Astrocyte (in vitro differentiated cells and primary cell): Measurements from ENCODE around the gene CDK5R1. TPM values are rescaled to one million over a fixed set of nuclear protein-coding genes. Genes with fewer than 3 reads are reported as not detected.

Experiments
- DNase-seq: peaks from one replicate; pipeline ENCODE4 v3.0.0-alpha.2; 2010; ENCODE audit warnings: low read depth
- FAIRE-seq: peaks from 2 replicates; lab custom pipeline; 2011; peaks lifted over from hg19 to GRCh38; lab: Jason Lieb, UNC
- H2AFZ ChIP-seq: 2 replicates; pipeline ENCODE4 v1.6.0; 2012; ENCODE audit warnings: low read depth, low read length, inconsistent platforms
- H3K27ac ChIP-seq: 2 replicates; pipeline ENCODE4 v1.5.1; 2011; ENCODE audit warnings: low read depth, low read length, inconsistent platforms
- H3K27me3 ChIP-seq: 2 replicates; pipeline ENCODE4 v1.6.0; 2011; ENCODE audit warnings: low read length, inconsistent platforms; ENCODE audit not compliant: insufficient read depth
- H3K36me3 ChIP-seq: 2 replicates; pipeline ENCODE4 v1.5.1; 2011; ENCODE audit warnings: low read length, inconsistent platforms; ENCODE audit not compliant: insufficient read depth
- H3K4me1 ChIP-seq: 2 replicates; pipeline ENCODE4 v1.5.1; 2011; ENCODE audit warnings: low read length, inconsistent platforms; ENCODE audit not compliant: insufficient read depth
- H3K4me2 ChIP-seq: 2 replicates; pipeline ENCODE4 v1.6.0; 2012; ENCODE audit warnings: low read length, inconsistent platforms
- H3K4me3 ChIP-seq: 2 replicates; pipeline ENCODE4 v1.5.1; 2011; ENCODE audit warnings: low read depth, mild to moderate bottlenecking, low read length, inconsistent platforms; ENCODE audit not compliant: insufficient read depth
- H3K79me2 ChIP-seq: 2 replicates; pipeline ENCODE4 v1.6.0; 2012; ENCODE audit warnings: mild to moderate bottlenecking, low read length, inconsistent platforms; ENCODE audit not compliant: insufficient read depth
- H3K9ac ChIP-seq: 2 replicates; pipeline ENCODE4 v1.6.0; 2012; ENCODE audit warnings: mild to moderate bottlenecking, low read length, inconsistent platforms
- H3K9me3 ChIP-seq: 2 replicates; pipeline ENCODE4 v1.5.1; 2012; ENCODE audit warnings: low read depth, mild to moderate bottlenecking, low read length, inconsistent platforms; ENCODE audit not compliant: insufficient read depth
- H4K20me1 ChIP-seq: 2 replicates; pipeline ENCODE4 v1.6.0; 2012; ENCODE audit warnings: low read length, inconsistent platforms; ENCODE audit not compliant: insufficient read depth
- H3K27ac Mint-ChIP-seq: one replicate; pipeline ENCODE4 v1.8.0; 2021; ENCODE audit warnings: mild to moderate bottlenecking, mixed read lengths; ENCODE audit not compliant: unreplicated experiment
- H3K27me3 Mint-ChIP-seq: one replicate; pipeline ENCODE4 v1.8.0; 2021; ENCODE audit warnings: low read depth, mixed read lengths; ENCODE audit not compliant: unreplicated experiment
- H3K36me3 Mint-ChIP-seq: one replicate; pipeline ENCODE4 v1.8.0; 2021; ENCODE audit warnings: low read depth, mixed read lengths; ENCODE audit not compliant: unreplicated experiment
- H3K4me1 Mint-ChIP-seq: one replicate; pipeline ENCODE4 v1.8.0; 2021; ENCODE audit warnings: low read depth, mixed read lengths; ENCODE audit not compliant: unreplicated experiment
- H3K4me3 Mint-ChIP-seq: one replicate; pipeline ENCODE4 v1.8.0; 2021; ENCODE audit warnings: mild to moderate bottlenecking, moderate library complexity, mixed read lengths; ENCODE audit not compliant: unreplicated experiment
- H3K9me3 Mint-ChIP-seq: one replicate; pipeline ENCODE4 v1.8.0; 2021; ENCODE audit warnings: mild to moderate bottlenecking, mixed read lengths; ENCODE audit not compliant: unreplicated experiment
- CTCF ChIP-seq: IDR thresholded peaks from 2 replicates; pipeline ENCODE4 v1.5.1; 2011; ENCODE audit warnings: low read depth, mild to moderate bottlenecking, inconsistent platforms, low read length, moderate library complexity; ENCODE audit not compliant: insufficient read depth
- EZH2 ChIP-seq: IDR thresholded peaks from 2 replicates; pipeline ENCODE4 v1.6.1; 2012; ENCODE audit warnings: mild to moderate bottlenecking, low read length, inconsistent platforms; ENCODE audit not compliant: insufficient read depth
- total RNA-seq: library from RNA; stranded (reverse); gene quantifications from 2 replicates; pipeline ENCODE4 v1.2.1, GENCODE V29; 2021

CDK5R1 gene
- total RNA-seq, 1 donor from 2014 or later, result 7.6 TPM

- peaks cover 18% of the 10 kb centered on the region for H3K4me1 Mint-ChIP-seq
- H3K4me3 Mint-ChIP-seq, result no peak overlapping the region
- no peak overlapping the region for H3K4me3 ChIP-seq
- no peaks in the 10 kb centered on the region for H3K27me3 ChIP-seq
- H3K4me1 ChIP-seq, result peaks cover 9% of the 10 kb centered on the region
- H3K36me3 ChIP-seq, result no peaks in the 10 kb centered on the region
- H3K79me2 ChIP-seq, result no peaks in the 10 kb centered on the region
- no peak overlapping the region for H2AFZ ChIP-seq
- TF ChIP-seq EZH2, result no peak
- no peak for TF ChIP-seq CTCF
- no peaks in the 10 kb centered on the region for H3K27me3 Mint-ChIP-seq
- no peak overlapping the region for H3K27ac ChIP-seq
- H3K9ac ChIP-seq, result no peak overlapping the region
- FAIRE-seq, result no peak
- H3K9me3 Mint-ChIP-seq, result no peaks in the 10 kb centered on the region
- no peak overlapping the region for H3K27ac Mint-ChIP-seq
- no peaks in the 10 kb centered on the region for H3K9me3 ChIP-seq
- H3K36me3 Mint-ChIP-seq, result no peaks in the 10 kb centered on the region
- no peak for DNase-seq
- no peak overlapping the region for H3K4me2 ChIP-seq
- no peaks in the 10 kb centered on the region for H4K20me1 ChIP-seq
These were observed 22.1 kb downstream of the CDK5R1 start for GRCh38 chr17:32508926-32509325.

- no peaks in the 10 kb centered on the region for H3K4me1 ChIP-seq
- no peaks in the 10 kb centered on the region for H3K27me3 Mint-ChIP-seq
- no peak overlapping the region for H3K4me3 Mint-ChIP-seq
- H3K27me3 ChIP-seq, result no peaks in the 10 kb centered on the region
- DNase-seq (no peak), FAIRE-seq (no peak)
- no peaks in the 10 kb centered on the region for H4K20me1 ChIP-seq
- no peaks in the 10 kb centered on the region for H3K9me3 ChIP-seq
- no peaks in the 10 kb centered on the region for H3K36me3 ChIP-seq
- H3K4me3 ChIP-seq, result no peak overlapping the region
- H3K4me1 Mint-ChIP-seq, result peaks cover 15% of the 10 kb centered on the region
- no peak overlapping the region for H3K27ac ChIP-seq
- H3K36me3 Mint-ChIP-seq, result no peaks in the 10 kb centered on the region
- TF ChIP-seq CTCF (no peak), EZH2 (no peak)
- H3K79me2 ChIP-seq, result no peaks in the 10 kb centered on the region
- no peaks in the 10 kb centered on the region for H3K9me3 Mint-ChIP-seq
- H3K9ac ChIP-seq, result no peak overlapping the region
- no peak overlapping the region for H2AFZ ChIP-seq
- H3K4me2 ChIP-seq, result no peak overlapping the region
- H3K27ac Mint-ChIP-seq, result no peak overlapping the region
These were observed 23.7 kb downstream of the CDK5R1 start for GRCh38 chr17:32510466-32510865.

DNA sequence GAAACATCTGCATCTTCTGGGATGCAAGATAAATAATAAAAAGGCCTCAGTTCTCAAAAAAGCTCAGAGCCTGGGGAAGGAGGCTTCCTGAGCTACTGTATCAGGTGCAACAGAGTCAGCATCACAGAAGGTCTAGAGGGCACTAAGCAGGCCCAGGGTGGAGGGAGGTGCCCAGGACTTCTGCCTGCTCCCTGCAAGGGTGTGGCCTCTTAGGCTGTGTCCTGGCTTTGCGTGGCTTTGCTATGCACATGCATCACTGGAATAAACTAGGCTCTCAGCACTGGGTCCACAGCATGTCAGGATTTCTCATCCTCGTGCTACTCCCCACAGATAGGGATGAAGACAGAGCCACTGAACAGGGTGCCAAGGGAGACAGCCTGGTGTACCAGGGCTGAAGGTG is 25.5 kb downstream of the CDK5R1 start:
- Mint-ChIP-seq H3K27ac (no peak overlapping the region), H3K27me3 (no peaks in the 10 kb centered on the region), H3K36me3 (peaks cover 3% of the 10 kb centered on the region), H3K4me1 (peaks cover 29% of the 10 kb centered on the region), H3K9me3 (no peaks in the 10 kb centered on the region), H3K4me3 (no peak overlapping the region)
- no peak overlapping the region for H3K4me2 ChIP-seq
- no peaks in the 10 kb centered on the region for H3K79me2 ChIP-seq
- no peaks in the 10 kb centered on the region for H3K36me3 ChIP-seq
- no peaks in the 10 kb centered on the region for H3K27me3 ChIP-seq
- H3K27ac ChIP-seq, result no peak overlapping the region
- H3K9ac ChIP-seq, result no peak overlapping the region
- TF ChIP-seq CTCF (no peak), EZH2 (no peak)
- no peaks in the 10 kb centered on the region for H4K20me1 ChIP-seq
- FAIRE-seq (no peak), DNase-seq (no peak)
- H3K4me3 ChIP-seq, result no peak overlapping the region
- H3K4me1 ChIP-seq, result no peaks in the 10 kb centered on the region
- no peak overlapping the region for H2AFZ ChIP-seq
- no peaks in the 10 kb centered on the region for H3K9me3 ChIP-seq
